H9 (cell line): ENCODE results near the gene S1PR3. TPM values are rescaled to one million over a fixed set of nuclear protein-coding genes. Genes with fewer than 3 reads are reported as not detected.

Experiments
- DNase-seq: peaks from one replicate; pipeline ENCODE4 v3.0.0-alpha.2; 2017
- H2AFZ ChIP-seq: one replicate; pipeline ENCODE4 v1.6.1; 2013; ENCODE audit warnings: mild to moderate bottlenecking, low read length, control low read depth, moderate library complexity
- H2AK5ac ChIP-seq: 2 replicates; pipeline ENCODE4 v1.6.1; 2013; ENCODE audit warnings: low read length, control low read depth, mixed read lengths; ENCODE audit not compliant: insufficient read length
- H2BK120ac ChIP-seq: one replicate; pipeline ENCODE4 v1.6.1; 2013; ENCODE audit warnings: low read depth, mild to moderate bottlenecking, low read length, control low read depth, inconsistent platforms; ENCODE audit not compliant: poor library complexity, severe bottlenecking
- H2BK12ac ChIP-seq: 2 replicates; pipeline ENCODE4 v1.6.1; 2013; ENCODE audit warnings: low read length, control low read depth, mixed read lengths, low read depth; ENCODE audit not compliant: insufficient read length
- H2BK15ac ChIP-seq: 2 replicates; pipeline ENCODE4 v1.6.1; 2013; ENCODE audit warnings: low read depth, low read length, control low read depth
- H2BK20ac ChIP-seq: one replicate; pipeline ENCODE4 v1.6.1; 2013; ENCODE audit warnings: low read depth, mild to moderate bottlenecking, low read length, control low read depth, inconsistent platforms; ENCODE audit not compliant: poor library complexity, severe bottlenecking
- H2BK5ac ChIP-seq: 2 replicates; pipeline ENCODE4 v1.6.1; 2013; ENCODE audit warnings: low read length, control low read depth, mixed read lengths; ENCODE audit not compliant: insufficient read length
- H3K14ac ChIP-seq: 2 replicates; pipeline ENCODE4 v1.6.1; 2013; ENCODE audit warnings: low read length, control low read depth; ENCODE audit not compliant: insufficient read depth
- H3K18ac ChIP-seq: 2 replicates; pipeline ENCODE4 v1.6.1; 2013; ENCODE audit warnings: low read depth, mild to moderate bottlenecking, mixed read lengths, low read length, control low read depth; ENCODE audit not compliant: insufficient read length
- H3K23ac ChIP-seq: 2 replicates; pipeline ENCODE4 v1.6.1; 2013; ENCODE audit warnings: low read length, control low read depth, mixed read lengths, low read depth; ENCODE audit not compliant: insufficient read length
- H3K23me2 ChIP-seq: 2 replicates; pipeline ENCODE4 v1.6.1; 2013; ENCODE audit warnings: low read depth, mild to moderate bottlenecking, mixed read lengths, low read length, control low read depth; ENCODE audit not compliant: insufficient read length, poor library complexity, severe bottlenecking
- H3K27ac ChIP-seq: 2 replicates; pipeline ENCODE4 v1.5.1; 2013; ENCODE audit warnings: low read length, control low read depth, mixed read lengths, low read depth; ENCODE audit not compliant: insufficient read length
- H3K27me3 ChIP-seq: 2 replicates; pipeline ENCODE4 v1.6.1; 2013; ENCODE audit warnings: low read length, control low read depth, inconsistent platforms; ENCODE audit not compliant: insufficient read depth
- H3K4ac ChIP-seq: 2 replicates; pipeline ENCODE4 v1.6.1; 2013; ENCODE audit warnings: low read depth, mild to moderate bottlenecking, control low read depth, inconsistent platforms, low read length, moderate library complexity
- H3K4me1 ChIP-seq: 2 replicates; pipeline ENCODE4 v1.6.1; 2013; ENCODE audit warnings: low read length, control low read depth, inconsistent platforms; ENCODE audit not compliant: insufficient read depth
- H3K4me2 ChIP-seq: 2 replicates; pipeline ENCODE4 v1.6.1; 2013; ENCODE audit warnings: low read length, control low read depth, mixed read lengths; ENCODE audit not compliant: insufficient read length, insufficient read depth
- H3K56ac ChIP-seq: 2 replicates; pipeline ENCODE4 v1.6.1; 2013; ENCODE audit warnings: low read depth, mild to moderate bottlenecking, mixed read lengths, low read length, control low read depth; ENCODE audit not compliant: insufficient read length
- H3K79me1 ChIP-seq: 2 replicates; pipeline ENCODE4 v1.6.1; 2013; ENCODE audit warnings: low read depth, mild to moderate bottlenecking, moderate library complexity, low read length, control low read depth, inconsistent platforms; ENCODE audit not compliant: insufficient read depth, poor library complexity, severe bottlenecking
- H3K79me2 ChIP-seq: 2 replicates; pipeline ENCODE4 v1.6.1; 2013; ENCODE audit warnings: low read length, control low read depth, inconsistent platforms; ENCODE audit not compliant: insufficient read depth
- H3K9ac ChIP-seq: 2 replicates; pipeline ENCODE4 v1.6.1; 2013; ENCODE audit warnings: low read length, control low read depth, mixed read lengths; ENCODE audit not compliant: insufficient read length; ENCODE audit errors: extremely low read depth
- H3K9me3 ChIP-seq: one replicate; pipeline ENCODE4 v1.6.1; 2013; ENCODE audit warnings: low read depth, low read length, inconsistent platforms; ENCODE audit not compliant: control insufficient read depth
- H3T11ph ChIP-seq: one replicate; pipeline ENCODE4 v1.6.1; 2013; ENCODE audit warnings: mild to moderate bottlenecking, low read length, control low read depth, inconsistent platforms
- H4K20me1 ChIP-seq: one replicate; pipeline ENCODE4 v1.6.1; 2013; ENCODE audit not compliant: control insufficient read depth, insufficient read length, insufficient read depth
- H4K5ac ChIP-seq: 2 replicates; pipeline ENCODE4 v1.6.1; 2013; ENCODE audit warnings: low read depth, mild to moderate bottlenecking, mixed read lengths, low read length, control low read depth; ENCODE audit not compliant: insufficient read length
- H4K8ac ChIP-seq: replicated peaks from 2 replicates; pipeline ENCODE4 v1.6.1; 2013; ENCODE audit warnings: low read length, control low read depth, mixed read lengths, low read depth; ENCODE audit not compliant: insufficient read length
- H4K91ac ChIP-seq: 2 replicates; pipeline ENCODE4 v1.6.1; 2013; ENCODE audit warnings: low read depth, mild to moderate bottlenecking, moderate library complexity, mixed read lengths, low read length, control low read depth; ENCODE audit not compliant: insufficient read length
- H3K27ac Mint-ChIP-seq, 3 experiments: 2 replicates in 2 of 3; 3 replicates in 1 of 3; pipeline ENCODE4 v1.8.0; 2020 to 2021; ENCODE audit warnings: mixed read lengths in 3 of 3, mild to moderate bottlenecking in 1 of 3, moderate library complexity in 1 of 3
- H3K27me3 Mint-ChIP-seq: 2 replicates; pipeline ENCODE4 v1.8.0; 2021; ENCODE audit warnings: low read depth, mild to moderate bottlenecking, moderate library complexity, mixed read lengths
- H3K36me3 Mint-ChIP-seq, 3 experiments: 2 replicates in 2 of 3; 3 replicates in 1 of 3; pipeline ENCODE4 v1.8.0; 2020 to 2021; ENCODE audit warnings: low read depth in 3 of 3, mixed read lengths in 3 of 3; ENCODE audit not compliant: insufficient read depth in 1 of 3
- H3K4me1 Mint-ChIP-seq, 2 experiments: 2 replicates each; pipeline ENCODE4 v1.8.0; 2020; ENCODE audit warnings: mixed read lengths in 2 of 2
- H3K4me3 Mint-ChIP-seq, 2 experiments: 2 replicates in 1 of 2; 3 replicates in 1 of 2; pipeline ENCODE4 v1.8.0; 2020 to 2021; ENCODE audit warnings: mild to moderate bottlenecking in 2 of 2, mixed read lengths in 2 of 2, moderate library complexity in 1 of 2
- H3K9me3 Mint-ChIP-seq, 2 experiments: 2 replicates in 1 of 2; 3 replicates in 1 of 2; pipeline ENCODE4 v1.8.0; 2020; ENCODE audit warnings: mild to moderate bottlenecking in 2 of 2, mixed read lengths in 2 of 2, moderate library complexity in 1 of 2
- WGBS: extraction: QIAGEN DNeasy Blood & Tissue Kit; methylation state at CpG from one replicate; pipeline ENCODE4 v1.1.7; 2013; ENCODE audit warnings: missing lambda C conversion rate, low lambda C conversion rate, mixed read lengths; ENCODE audit not compliant: insufficient read length; ENCODE audit errors: extremely low coverage; 5-methylcytosine and 5-hydroxymethylcytosine counted together
- total RNA-seq: library from RNA; stranded (reverse); gene quantifications from 2 replicates; pipeline ENCODE4 v1.2.1, GENCODE V29; 2021
- TF ChIP-seq, protein P1 (sequence below): fragments of 200-600 bp; sonication (generic); conservative IDR thresholded peaks from 3 replicates; pipeline ENCODE4 v1.8.0; 2021; ENCODE audit warnings: antibody characterized with exemption, mild to moderate bottlenecking

Gene S1PR3
- total RNA-seq, 1 experiment from 2014 or later: 3.3 TPM

DNA sequence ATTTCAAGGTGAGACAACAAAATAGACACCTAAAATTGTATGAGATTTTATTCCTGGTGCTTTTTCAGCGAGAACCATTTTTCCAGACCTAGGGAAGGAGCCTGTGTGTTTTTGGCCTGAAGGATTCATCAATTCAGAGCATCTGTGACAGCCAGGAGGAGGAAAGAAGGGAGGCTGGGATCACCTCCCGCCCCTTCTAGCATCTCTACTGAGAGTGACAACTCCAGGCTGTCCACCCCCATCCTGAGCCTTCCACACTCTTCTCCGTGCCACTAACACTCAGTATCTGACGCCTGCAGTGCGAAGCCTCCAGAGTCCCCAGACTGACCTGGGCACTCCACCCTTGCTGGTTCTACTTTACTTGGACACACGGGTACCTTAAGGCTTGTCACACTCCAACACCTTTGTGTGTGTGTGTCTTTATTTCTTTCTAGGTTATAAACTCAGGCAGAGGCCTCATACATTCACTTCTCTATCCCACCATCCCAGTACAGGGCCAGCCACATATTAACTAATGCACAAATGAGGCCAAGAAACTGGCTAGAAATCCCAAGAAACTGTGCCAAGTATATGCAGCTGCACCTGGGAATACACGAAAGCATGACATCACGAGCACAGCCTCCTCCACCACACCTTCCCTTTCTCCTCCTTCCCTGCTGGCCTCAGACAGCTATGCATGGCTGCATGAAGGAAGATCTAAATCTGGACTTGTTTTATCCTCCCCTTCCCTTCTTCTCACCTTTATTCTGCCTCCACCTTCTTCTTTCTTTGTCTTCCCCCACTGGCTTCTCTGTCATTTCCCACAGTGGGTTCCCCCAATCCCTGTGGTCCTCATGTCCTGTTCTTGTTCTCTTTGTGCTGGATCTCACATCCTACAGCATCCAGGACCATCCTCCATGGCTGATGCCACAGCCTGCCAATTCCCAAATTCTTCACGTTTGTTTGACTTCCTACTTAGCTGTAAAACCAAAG, 16.0 kb downstream of the S1PR3 start:
- H3K18ac ChIP-seq: no peak overlapping the region
- DNase-seq: no peak
- H3K4ac ChIP-seq: no peak overlapping the region
- no peak overlapping the region for H3K56ac ChIP-seq
- H4K8ac ChIP-seq: no peak overlapping the region
- H3K4me3 Mint-ChIP-seq: no peak overlapping the region
- no peak overlapping the region for H2BK5ac ChIP-seq
- no peaks in the 10 kb centered on the region for H4K20me1 ChIP-seq
- H3K27me3 Mint-ChIP-seq: no peaks in the 10 kb centered on the region; the same call in 1 of the 2 replicates
- H3K23ac ChIP-seq: no peak overlapping the region
- H3K36me3 Mint-ChIP-seq: peaks cover 0 to 3% (median 2%) of the 10 kb centered on the region in 3 experiments; a peak in 2 of 7 replicates
- no peak overlapping the region for H2BK120ac ChIP-seq
- no peak overlapping the region for H4K5ac ChIP-seq
- no peak overlapping the region for H2BK20ac ChIP-seq
- H3K4me1 Mint-ChIP-seq: peaks cover 21 to 29% of the 10 kb centered on the region in 2 experiments
- no peak overlapping the region for H3K4me2 ChIP-seq
- H4K91ac ChIP-seq: no peak overlapping the region
- no peak overlapping the region for H2BK12ac ChIP-seq
- H3K79me2 ChIP-seq: no peaks in the 10 kb centered on the region
- no peak overlapping the region for H3K14ac ChIP-seq
- TF ChIP-seq, protein P1, sequence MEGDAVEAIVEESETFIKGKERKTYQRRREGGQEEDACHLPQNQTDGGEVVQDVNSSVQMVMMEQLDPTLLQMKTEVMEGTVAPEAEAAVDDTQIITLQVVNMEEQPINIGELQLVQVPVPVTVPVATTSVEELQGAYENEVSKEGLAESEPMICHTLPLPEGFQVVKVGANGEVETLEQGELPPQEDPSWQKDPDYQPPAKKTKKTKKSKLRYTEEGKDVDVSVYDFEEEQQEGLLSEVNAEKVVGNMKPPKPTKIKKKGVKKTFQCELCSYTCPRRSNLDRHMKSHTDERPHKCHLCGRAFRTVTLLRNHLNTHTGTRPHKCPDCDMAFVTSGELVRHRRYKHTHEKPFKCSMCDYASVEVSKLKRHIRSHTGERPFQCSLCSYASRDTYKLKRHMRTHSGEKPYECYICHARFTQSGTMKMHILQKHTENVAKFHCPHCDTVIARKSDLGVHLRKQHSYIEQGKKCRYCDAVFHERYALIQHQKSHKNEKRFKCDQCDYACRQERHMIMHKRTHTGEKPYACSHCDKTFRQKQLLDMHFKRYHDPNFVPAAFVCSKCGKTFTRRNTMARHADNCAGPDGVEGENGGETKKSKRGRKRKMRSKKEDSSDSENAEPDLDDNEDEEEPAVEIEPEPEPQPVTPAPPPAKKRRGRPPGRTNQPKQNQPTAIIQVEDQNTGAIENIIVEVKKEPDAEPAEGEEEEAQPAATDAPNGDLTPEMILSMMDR: no peak
- H3K27ac ChIP-seq: no peak overlapping the region
- H3K27me3 ChIP-seq: no peaks in the 10 kb centered on the region
- H3K27ac Mint-ChIP-seq: no peak overlapping the region
- H3K4me1 ChIP-seq: no peaks in the 10 kb centered on the region
- H2AFZ ChIP-seq: no peak overlapping the region
- H3K79me1 ChIP-seq: no peaks in the 10 kb centered on the region
- WGBS: no CpG with 5 or more reads among the region's 9 CpGs
- H3K9ac ChIP-seq: no peak overlapping the region
- no peak overlapping the region for H2AK5ac ChIP-seq
- H3K23me2 ChIP-seq: no peaks in the 10 kb centered on the region
- no peaks in the 10 kb centered on the region for H3K9me3 Mint-ChIP-seq
- no peak overlapping the region for H2BK15ac ChIP-seq
- H3K9me3 ChIP-seq: no peaks in the 10 kb centered on the region
- H3T11ph ChIP-seq: no peak overlapping the region
